Peyer's patch (tissue), 4 donors: Measurements from ENCODE around the gene TXNDC16.

ENCODE experiments used
- CTCF ChIP-seq, 6 experiments: fragments of 450-650 bp in 4 of 6; fragments of 200-600 bp in 2 of 6; sonication (generic) in 1 of 6; IDR thresholded peaks; one replicate each; pipeline ENCODE4 v1.5.1; 2017 to 2019; ENCODE audit warnings: antibody characterized with exemption in 6 of 6, mild to moderate bottlenecking in 3 of 6, moderate library complexity in 1 of 6
- POLR2A ChIP-seq, 2 donors: fragments of 450-650 bp; IDR thresholded peaks; one replicate each; pipeline ENCODE4 v1.5.1; 2017; ENCODE audit warnings: antibody characterized with exemption in 2 of 2, mild to moderate bottlenecking in 2 of 2, moderate library complexity in 2 of 2

DNA sequence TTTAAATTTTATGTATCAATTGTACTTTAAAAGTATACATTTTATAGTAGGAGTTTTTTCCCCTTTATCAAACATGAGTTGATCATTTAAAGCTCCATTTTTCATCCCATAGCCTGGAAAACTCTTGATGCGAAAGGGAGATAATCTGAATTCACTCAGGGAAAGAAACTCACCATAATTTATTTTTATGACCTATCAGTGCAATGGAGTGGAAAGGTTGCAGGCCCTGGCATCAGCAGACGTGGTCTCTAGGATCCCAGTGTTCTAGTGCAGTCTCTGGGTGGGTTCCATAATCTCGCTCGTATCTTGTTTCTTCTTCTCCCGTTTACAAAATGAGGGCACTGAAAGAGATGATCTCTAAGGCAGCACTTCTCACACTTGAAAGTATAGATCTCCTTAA is 153.2 kb downstream of the TXNDC16 start:
- TF ChIP-seq CTCF (IDR thresholded peaks at IDR 0.05) (no peak), POLR2A (IDR thresholded peaks at IDR 0.05) (no peak)
